Memory B cell (primary cell): Measurements from ENCODE around the gene PKD1.

Experiments
- ATAC-seq: fragments of 150-1000 bp; cut with Tn5 transposase; 2 replicates; pipeline ENCODE4 v1.10.0; 2021; ENCODE audit warnings: low read depth, mild to moderate bottlenecking, moderate library complexity
- DNase-seq, 2 donors: peaks; one replicate each; pipeline ENCODE4 v3.0.0; 2022; ENCODE audit warnings: low spot score in 2 of 2
- H3K27ac Mint-ChIP-seq: one replicate; pipeline ENCODE4 v1.8.0; 2022; ENCODE audit warnings: mild to moderate bottlenecking, moderate library complexity, mixed read lengths
- H3K27me3 Mint-ChIP-seq: one replicate; pipeline ENCODE4 v1.8.0; 2022; ENCODE audit warnings: mixed read lengths
- H3K36me3 Mint-ChIP-seq: one replicate; pipeline ENCODE4 v1.8.0; 2022; ENCODE audit warnings: mild to moderate bottlenecking, mixed read lengths
- H3K4me1 Mint-ChIP-seq: one replicate; pipeline ENCODE4 v1.8.0; 2022; ENCODE audit warnings: mixed read lengths
- H3K4me3 Mint-ChIP-seq: one replicate; pipeline ENCODE4 v1.8.0; 2022; ENCODE audit warnings: mild to moderate bottlenecking, moderate library complexity, mixed read lengths
- H3K9me3 Mint-ChIP-seq: one replicate; pipeline ENCODE4 v1.8.0; 2022; ENCODE audit warnings: mixed read lengths

PKD1 gene

GRCh38 chr16:2174396-2175131 is 38.9 kb upstream of the PKD1 start:
- Mint-ChIP-seq H3K27ac (no peak overlapping the region), H3K36me3 (peaks cover 11% of the 10 kb centered on the region), H3K9me3 (no peaks in the 10 kb centered on the region), H3K4me1 (no peaks in the 10 kb centered on the region), H3K4me3 (no peak overlapping the region), H3K27me3 (no peaks in the 10 kb centered on the region)
- DNase-seq (no peak), ATAC-seq (no peak)

GRCh38 chr16:2173916-2174315 is 38.2 kb upstream of the PKD1 start:
- no peak overlapping the region for H3K27ac Mint-ChIP-seq
- no peaks in the 10 kb centered on the region for H3K27me3 Mint-ChIP-seq
- H3K36me3 Mint-ChIP-seq = peaks cover 11% of the 10 kb centered on the region
- DNase-seq (no peak), ATAC-seq (no peak)
- H3K4me1 Mint-ChIP-seq = no peaks in the 10 kb centered on the region
- H3K4me3 Mint-ChIP-seq = no peak overlapping the region
- H3K9me3 Mint-ChIP-seq = no peaks in the 10 kb centered on the region

- no peak for ATAC-seq
- H3K36me3 Mint-ChIP-seq = peaks cover 11% of the 10 kb centered on the region
- H3K27me3 Mint-ChIP-seq = no peaks in the 10 kb centered on the region
- no peak for DNase-seq
- H3K27ac Mint-ChIP-seq = no peak overlapping the region
- no peak overlapping the region for H3K4me3 Mint-ChIP-seq
- no peaks in the 10 kb centered on the region for H3K9me3 Mint-ChIP-seq
- no peaks in the 10 kb centered on the region for H3K4me1 Mint-ChIP-seq
Observed at GRCh38 chr16:2173366-2173765, 37.7 kb upstream of the PKD1 start.

GRCh38 chr16:2172688-2173335 is 37.1 kb upstream of the PKD1 start:
- Mint-ChIP-seq H3K4me1 (no peaks in the 10 kb centered on the region), H3K9me3 (no peaks in the 10 kb centered on the region), H3K27ac (no peak overlapping the region), H3K36me3 (peaks cover 14% of the 10 kb centered on the region), H3K27me3 (no peaks in the 10 kb centered on the region), H3K4me3 (no peak overlapping the region)
- no peak for ATAC-seq
- no peak for DNase-seq

- Mint-ChIP-seq H3K4me3 (no peak overlapping the region), H3K36me3 (peaks cover 14% of the 10 kb centered on the region), H3K27me3 (no peaks in the 10 kb centered on the region), H3K9me3 (no peaks in the 10 kb centered on the region), H3K27ac (no peak overlapping the region), H3K4me1 (no peaks in the 10 kb centered on the region)
- ATAC-seq = no peak
- DNase-seq = no peak
Observed at GRCh38 chr16:2171601-2172178, 36.0 kb upstream of the PKD1 start.

GRCh38 chr16:2170587-2171435 is 35.1 kb upstream of the PKD1 start:
- H3K27me3 Mint-ChIP-seq = no peaks in the 10 kb centered on the region
- no peak overlapping the region for H3K27ac Mint-ChIP-seq
- H3K4me3 Mint-ChIP-seq = no peak overlapping the region
- DNase-seq = no peak
- H3K9me3 Mint-ChIP-seq = no peaks in the 10 kb centered on the region
- H3K4me1 Mint-ChIP-seq = no peaks in the 10 kb centered on the region
- H3K36me3 Mint-ChIP-seq = peaks cover 18% of the 10 kb centered on the region
- no peak for ATAC-seq

- peaks cover 18% of the 10 kb centered on the region for H3K36me3 Mint-ChIP-seq
- no peaks in the 10 kb centered on the region for H3K9me3 Mint-ChIP-seq
- no peak overlapping the region for H3K27ac Mint-ChIP-seq
- ATAC-seq (no peak), DNase-seq (no peak)
- H3K4me3 Mint-ChIP-seq = no peak overlapping the region
- no peaks in the 10 kb centered on the region for H3K27me3 Mint-ChIP-seq
- H3K4me1 Mint-ChIP-seq = no peaks in the 10 kb centered on the region
Observed at GRCh38 chr16:2170080-2170479, 34.4 kb upstream of the PKD1 start.

GRCh38 chr16:2167068-2167638 is 31.5 kb upstream of the PKD1 start:
- DNase-seq (no peak), ATAC-seq (no peak)
- H3K4me3 Mint-ChIP-seq = no peak overlapping the region
- no peaks in the 10 kb centered on the region for H3K27me3 Mint-ChIP-seq
- H3K27ac Mint-ChIP-seq = no peak overlapping the region
- H3K9me3 Mint-ChIP-seq = no peaks in the 10 kb centered on the region
- peaks cover 2% of the 10 kb centered on the region for H3K4me1 Mint-ChIP-seq
- peaks cover 8% of the 10 kb centered on the region for H3K36me3 Mint-ChIP-seq

- H3K27me3 Mint-ChIP-seq = no peaks in the 10 kb centered on the region
Observed at GRCh38 chr16:2166263-2167067, 30.8 kb upstream of the PKD1 start.

GRCh38 chr16:2165861-2166260 is 30.2 kb upstream of the PKD1 start:
- ATAC-seq = no peak
- Mint-ChIP-seq H3K4me3 (no peak overlapping the region), H3K27me3 (no peaks in the 10 kb centered on the region), H3K36me3 (peaks cover 8% of the 10 kb centered on the region), H3K9me3 (no peaks in the 10 kb centered on the region), H3K27ac (no peak overlapping the region), H3K4me1 (peaks cover 9% of the 10 kb centered on the region)
- DNase-seq = no peak

More at GRCh38 chr16:2166263-2167067, 30.8 kb upstream of the PKD1 start:
- no peak for DNase-seq
- no peaks in the 10 kb centered on the region for H3K9me3 Mint-ChIP-seq
- H3K4me3 Mint-ChIP-seq = no peak overlapping the region
- H3K4me1 Mint-ChIP-seq = peaks cover 6% of the 10 kb centered on the region
- H3K36me3 Mint-ChIP-seq = peaks cover 8% of the 10 kb centered on the region
- H3K27ac Mint-ChIP-seq = no peak overlapping the region
- no peak for ATAC-seq

- H3K4me3 Mint-ChIP-seq = no peak overlapping the region
- H3K9me3 Mint-ChIP-seq = no peaks in the 10 kb centered on the region
- H3K27ac Mint-ChIP-seq = peak overlapping the region; percentile 51
- ATAC-seq = no peak
- H3K4me1 Mint-ChIP-seq = peaks cover 20% of the 10 kb centered on the region
- no peak for DNase-seq
- peaks cover 8% of the 10 kb centered on the region for H3K36me3 Mint-ChIP-seq
- no peaks in the 10 kb centered on the region for H3K27me3 Mint-ChIP-seq
Observed at GRCh38 chr16:2163211-2163881, 27.6 kb upstream of the PKD1 start.

GRCh38 chr16:2162676-2163118 is 27.0 kb upstream of the PKD1 start:
- H3K27me3 Mint-ChIP-seq = no peaks in the 10 kb centered on the region
- H3K9me3 Mint-ChIP-seq = no peaks in the 10 kb centered on the region
- DNase-seq = no peak
- H3K36me3 Mint-ChIP-seq = peaks cover 6% of the 10 kb centered on the region
- no peak overlapping the region for H3K27ac Mint-ChIP-seq
- no peak overlapping the region for H3K4me3 Mint-ChIP-seq
- no peak for ATAC-seq
- peaks cover 26% of the 10 kb centered on the region for H3K4me1 Mint-ChIP-seq

GRCh38 chr16:2161911-2162310 is 26.2 kb upstream of the PKD1 start:
- no peak overlapping the region for H3K4me3 Mint-ChIP-seq
- peaks cover 32% of the 10 kb centered on the region for H3K4me1 Mint-ChIP-seq
- no peak for DNase-seq
- H3K27ac Mint-ChIP-seq = peak overlapping the region; percentile 90
- H3K27me3 Mint-ChIP-seq = no peaks in the 10 kb centered on the region
- no peaks in the 10 kb centered on the region for H3K9me3 Mint-ChIP-seq
- peaks cover 4% of the 10 kb centered on the region for H3K36me3 Mint-ChIP-seq
- no peak for ATAC-seq
